Epithelial cell of esophagus (primary cell): ENCODE data around the gene SBSN.

Experiments
- DNase-seq: peaks from one replicate; pipeline ENCODE4 v3.0.0; 2010; ENCODE audit warnings: low read depth
- H3K4me3 ChIP-seq: 2 replicates; pipeline ENCODE4 v1.5.1; 2011; ENCODE audit warnings: mild to moderate bottlenecking, low read length, control low read depth
- CTCF ChIP-seq: IDR thresholded peaks from 2 replicates; pipeline ENCODE4 v1.5.1; 2011; ENCODE audit warnings: low read depth, mild to moderate bottlenecking, low read length, control low read depth, inconsistent platforms; ENCODE audit not compliant: insufficient read depth; ENCODE audit errors: missing control alignments

The SBSN gene

GRCh38 chr19:35474104-35474503, 54.0 kb downstream of the SBSN start:
- H3K4me3 ChIP-seq, result no peak overlapping the region
- TF ChIP-seq CTCF, result no peak

More at GRCh38 chr19:35474104-35474503, 54.0 kb downstream of the SBSN start:
- no peak for DNase-seq
